Epithelial cell of proximal tubule (primary cell): ENCODE results near the gene ATOH1. TPM values are rescaled to one million over a fixed set of nuclear protein-coding genes. Genes with fewer than 3 reads are reported as not detected.

ENCODE experiments used
- DNase-seq: peaks from one replicate; pipeline ENCODE4 v3.0.0-alpha.2; 2011; ENCODE audit warnings: low read depth
- H3K4me3 ChIP-seq: 2 replicates; pipeline ENCODE4 v1.5.1; 2011; ENCODE audit warnings: low read depth, mild to moderate bottlenecking, low read length
- total RNA-seq: library from RNA; depleted of rRNA; stranded (reverse); fragments of >200 nt; gene quantifications from 2 replicates; pipeline ENCODE4 v1.2.3, GENCODE V29; 2015
- TF ChIP-seq, protein P1 (sequence below): conservative IDR thresholded peaks from 2 replicates; pipeline ENCODE4 v1.5.1; 2012; ENCODE audit warnings: low read depth, mild to moderate bottlenecking, low read length

Gene ATOH1
- total RNA-seq, 1 donor from 2014 or later: not detected

DNA sequence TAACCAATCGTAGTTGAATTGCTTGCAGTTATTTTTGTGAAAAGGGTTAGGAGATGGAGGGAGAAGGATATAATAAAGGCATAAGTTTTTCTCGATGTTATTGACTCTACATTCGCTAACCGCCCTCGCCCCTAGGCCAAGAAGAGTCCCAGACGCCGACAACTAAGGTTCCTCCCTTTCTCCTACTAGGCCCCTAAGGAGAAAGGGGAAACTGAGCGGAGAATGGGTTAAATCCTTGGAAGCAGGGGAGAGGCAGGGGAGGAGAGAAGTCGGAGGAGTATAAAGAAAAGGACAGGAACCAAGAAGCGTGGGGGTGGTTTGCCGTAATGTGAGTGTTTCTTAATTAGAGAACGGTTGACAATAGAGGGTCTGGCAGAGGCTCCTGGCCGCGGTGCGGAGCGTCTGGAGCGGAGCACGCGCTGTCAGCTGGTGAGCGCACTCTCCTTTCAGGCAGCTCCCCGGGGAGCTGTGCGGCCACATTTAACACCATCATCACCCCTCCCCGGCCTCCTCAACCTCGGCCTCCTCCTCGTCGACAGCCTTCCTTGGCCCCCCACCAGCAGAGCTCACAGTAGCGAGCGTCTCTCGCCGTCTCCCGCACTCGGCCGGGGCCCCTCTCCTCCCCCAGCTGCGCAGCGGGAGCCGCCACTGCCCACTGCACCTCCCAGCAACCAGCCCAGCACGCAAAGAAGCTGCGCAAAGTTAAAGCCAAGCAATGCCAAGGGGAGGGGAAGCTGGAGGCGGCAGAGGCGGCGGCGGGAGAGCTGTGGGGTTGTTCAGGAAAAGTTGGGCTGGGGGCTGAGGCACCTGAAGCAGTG lies 5.9 kb downstream of the ATOH1 start:
- no peak for DNase-seq
- TF ChIP-seq, protein P1, sequence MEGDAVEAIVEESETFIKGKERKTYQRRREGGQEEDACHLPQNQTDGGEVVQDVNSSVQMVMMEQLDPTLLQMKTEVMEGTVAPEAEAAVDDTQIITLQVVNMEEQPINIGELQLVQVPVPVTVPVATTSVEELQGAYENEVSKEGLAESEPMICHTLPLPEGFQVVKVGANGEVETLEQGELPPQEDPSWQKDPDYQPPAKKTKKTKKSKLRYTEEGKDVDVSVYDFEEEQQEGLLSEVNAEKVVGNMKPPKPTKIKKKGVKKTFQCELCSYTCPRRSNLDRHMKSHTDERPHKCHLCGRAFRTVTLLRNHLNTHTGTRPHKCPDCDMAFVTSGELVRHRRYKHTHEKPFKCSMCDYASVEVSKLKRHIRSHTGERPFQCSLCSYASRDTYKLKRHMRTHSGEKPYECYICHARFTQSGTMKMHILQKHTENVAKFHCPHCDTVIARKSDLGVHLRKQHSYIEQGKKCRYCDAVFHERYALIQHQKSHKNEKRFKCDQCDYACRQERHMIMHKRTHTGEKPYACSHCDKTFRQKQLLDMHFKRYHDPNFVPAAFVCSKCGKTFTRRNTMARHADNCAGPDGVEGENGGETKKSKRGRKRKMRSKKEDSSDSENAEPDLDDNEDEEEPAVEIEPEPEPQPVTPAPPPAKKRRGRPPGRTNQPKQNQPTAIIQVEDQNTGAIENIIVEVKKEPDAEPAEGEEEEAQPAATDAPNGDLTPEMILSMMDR: no peak
- H3K4me3 ChIP-seq: no peak overlapping the region

DNA sequence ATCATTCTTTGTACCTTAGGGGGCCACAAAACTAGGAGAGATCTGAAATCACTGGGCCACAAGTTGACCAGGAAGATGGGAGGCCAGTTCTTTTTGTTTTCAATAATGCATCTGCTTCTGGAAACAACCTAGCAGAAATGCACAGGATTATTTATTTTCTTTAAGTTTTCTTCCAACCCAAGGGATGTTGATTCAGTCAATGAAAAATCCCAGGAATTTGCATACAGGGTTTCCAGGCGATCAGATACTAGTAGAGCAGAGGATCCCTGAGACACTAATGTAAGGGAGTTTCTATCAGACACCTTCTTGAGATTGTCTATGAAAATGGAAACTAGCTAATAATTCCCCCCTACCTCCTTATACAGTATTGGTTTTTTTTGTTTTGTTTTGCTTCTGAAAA lies 7.4 kb downstream of the ATOH1 start:
- DNase-seq: no peak
- no peak overlapping the region for H3K4me3 ChIP-seq
- TF ChIP-seq, protein P1: no peak

DNA sequence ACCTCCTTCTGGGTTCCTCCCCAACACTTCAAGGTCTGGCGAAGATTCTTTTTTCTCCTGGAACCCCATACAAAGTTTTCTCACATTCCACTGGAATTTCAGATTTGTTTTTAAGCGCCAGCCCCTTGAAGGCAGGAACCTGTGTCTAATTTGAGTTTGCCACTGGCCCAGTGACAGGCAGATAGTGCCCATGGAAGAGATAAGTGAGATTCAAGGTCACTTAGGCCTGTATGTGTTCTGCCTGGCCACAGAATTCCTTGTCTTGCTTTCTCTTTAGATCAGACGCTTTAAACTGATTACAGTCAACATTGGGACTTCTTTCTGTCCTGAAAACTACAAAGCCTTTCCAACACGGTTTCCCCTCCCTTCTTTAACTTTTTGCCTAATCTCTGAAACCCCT lies 11.2 kb downstream of the ATOH1 start:
- DNase-seq: no peak
- TF ChIP-seq, protein P1: no peak
- H3K4me3 ChIP-seq: no peak overlapping the region

DNA sequence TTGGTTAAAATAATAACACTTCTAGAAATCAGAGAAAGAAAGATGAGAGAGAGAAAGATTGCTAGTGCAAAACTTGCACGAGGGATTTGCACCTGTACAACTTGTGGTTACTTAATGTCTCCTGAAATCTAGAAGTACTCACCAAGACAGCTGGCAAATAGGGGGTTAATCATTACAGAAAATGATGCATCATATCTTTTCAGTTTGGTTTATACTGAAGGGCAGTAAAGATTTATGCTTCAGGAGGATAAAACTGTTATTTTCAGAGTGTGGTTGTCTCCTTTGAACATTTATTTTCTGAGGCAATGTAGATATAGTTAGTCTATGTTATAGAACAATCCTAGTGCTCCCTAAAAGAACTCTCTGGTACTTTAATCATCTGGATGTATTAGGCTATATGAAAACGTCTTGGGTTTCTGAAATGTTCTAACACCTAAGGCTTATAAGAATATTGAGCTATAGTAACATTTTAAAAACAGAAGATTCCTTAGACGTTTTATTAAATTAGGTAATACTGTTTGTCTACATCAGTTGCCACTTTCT lies 13.3 kb downstream of the ATOH1 start:
- DNase-seq: no peak
- no peak overlapping the region for H3K4me3 ChIP-seq
- TF ChIP-seq, protein P1: no peak

DNA sequence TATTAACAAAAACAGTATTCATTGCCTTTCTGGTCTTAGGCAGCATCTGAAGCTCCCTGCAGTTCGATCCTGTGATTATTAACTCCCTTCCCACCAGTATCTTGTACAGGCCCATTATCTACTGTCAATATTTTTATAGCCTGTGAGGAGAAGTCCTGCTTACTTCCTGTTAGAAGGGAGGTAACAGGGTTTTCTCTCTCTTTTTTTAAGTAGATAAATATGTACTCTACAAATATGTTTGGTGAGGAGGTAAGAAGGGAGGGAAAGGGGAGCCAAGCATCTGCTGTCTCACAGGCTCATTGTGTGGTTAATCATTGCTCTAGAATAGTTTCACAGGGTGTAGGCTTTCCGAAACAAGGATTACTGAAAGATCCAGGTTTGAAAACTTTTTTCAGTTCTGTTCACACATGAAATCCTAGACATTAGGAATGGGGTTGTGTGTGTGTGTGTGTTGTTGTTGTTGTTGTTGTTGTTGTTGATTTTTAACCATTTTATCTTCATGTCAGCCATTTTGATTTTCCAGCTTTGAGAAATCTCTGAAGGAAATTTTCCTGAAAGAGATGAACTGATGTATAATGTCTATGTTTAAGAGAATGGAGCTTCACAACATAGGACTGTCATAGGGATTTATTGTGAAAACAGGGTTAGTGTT lies 14.2 kb downstream of the ATOH1 start:
- TF ChIP-seq, protein P1: no peak
- no peak for DNase-seq
- no peak overlapping the region for H3K4me3 ChIP-seq

DNA sequence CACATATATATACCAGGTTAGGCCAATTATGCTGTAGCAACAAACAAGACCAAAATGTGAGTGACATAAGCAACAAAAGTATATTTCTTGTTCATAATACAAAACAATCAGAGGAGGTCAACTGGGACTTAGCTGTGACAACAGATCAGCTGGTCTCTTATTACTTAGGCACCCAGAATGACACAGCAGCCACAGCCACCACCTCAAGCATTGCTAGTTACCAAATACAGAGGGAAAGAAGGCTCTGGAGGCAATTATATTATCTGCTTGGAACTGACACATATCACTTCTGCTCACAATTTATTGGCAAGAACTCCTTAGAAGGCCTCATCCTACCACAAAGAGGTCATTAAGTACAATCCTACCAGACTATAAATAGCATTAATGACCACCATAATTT lies 15.2 kb downstream of the ATOH1 start:
- H3K4me3 ChIP-seq: no peak overlapping the region
- DNase-seq: no peak
- TF ChIP-seq, protein P1: no peak
